ENCODE measurements around the gene PIK3R6. TPM values are rescaled to one million over a fixed set of nuclear protein-coding genes. Genes with fewer than 3 reads are reported as not detected.

The PIK3R6 gene
- total and polyA plus RNA-seq, 2 donors (not counting 1 experiment from before 2014, with no cell fraction given): 2.8 to 11.0 TPM

GRCh38 chr17:8916466-8916865, 49.0 kb upstream of the PIK3R6 start:
- no peak overlapping the region for H2AFZ ChIP-seq (ENCODE audit: insufficient read depth, low read depth, low read length, poor library complexity, severe bottlenecking)
- no peak overlapping the region for H3K4me3 ChIP-seq (ENCODE audit: control extremely low read depth in 1 of 5, extremely low read depth in 1 of 5, insufficient read depth in 1 of 5, low read depth in 2 of 5, low read length in 4 of 5)
- peak overlapping the region; percentile 29 for H3K4me3 Mint-ChIP-seq
- ATAC-seq (ENCODE audit: low read depth) (no peak), DNase-seq (no peak)
- H3K36me3 ChIP-seq (replicated peaks in 1 of 2; ENCODE audit: control extremely low read depth in 1 of 2, control insufficient read depth in 1 of 2, extremely low read depth in 1 of 2, insufficient read depth in 2 of 2, low read length in 1 of 2): peaks cover 0 to 15% of the 10 kb centered on the region in 2 experiments
- H3K9ac ChIP-seq (ENCODE audit: low read length): no peak overlapping the region
- CTCF ChIA-PET: interaction anchor here (1.2 to 2.1 kb wide), 2 partner anchors 16 to 22 kb away, joined by 3 to 8 read pairs; no protein-coding TSS in a partner anchor
- intact Hi-C loops (cut with micrococcal nuclease): no loop called here
- H3K4me1 ChIP-seq (ENCODE audit: control insufficient read depth in 2 of 2, insufficient read depth in 2 of 2, low read length in 2 of 2): peaks cover 19 to 33% of the 10 kb centered on the region in 2 donors
- 92% methylated on average over 2 of the region's 7 CpGs for WGBS (ENCODE audit: insufficient coverage)
- POLR2A ChIA-PET: no interaction called here
- H3K27me3 Mint-ChIP-seq: no peaks in the 10 kb centered on the region
- no peak overlapping the region for H3K27ac ChIP-seq (ENCODE audit: low read length in 2 of 2)
- H3K4me1 Mint-ChIP-seq: peaks cover 52% of the 10 kb centered on the region
- H3K4me2 ChIP-seq (replicated peaks; ENCODE audit: low read depth, low read length, poor library complexity, severe bottlenecking): no peak overlapping the region
- H3K9me3 Mint-ChIP-seq (ENCODE audit: insufficient read depth): peaks cover 3% of the 10 kb centered on the region
- peaks cover 54% of the 10 kb centered on the region for H3K79me2 ChIP-seq (ENCODE audit: control insufficient read depth, insufficient read depth, low read length)
- H3K27me3 ChIP-seq (replicated peaks in 1 of 4; ENCODE audit: control extremely low read depth in 1 of 4, control insufficient read depth in 3 of 4, insufficient read depth in 4 of 4, low read length in 3 of 4): no peaks in the 10 kb centered on the region
- H3K9me3 ChIP-seq (ENCODE audit: control extremely low read depth in 1 of 3, control insufficient read depth in 2 of 3, insufficient read depth in 1 of 3, low read length in 2 of 3): peaks cover 0 to 4% (median 0%) of the 10 kb centered on the region in 3 donors
- no peak overlapping the region for H3K27ac Mint-ChIP-seq
- peaks cover 52% of the 10 kb centered on the region for H4K20me1 ChIP-seq (ENCODE audit: control insufficient read depth, insufficient read depth, low read length, poor library complexity, severe bottlenecking)
- TF ChIP-seq CTCF (IDR thresholded peaks at IDR 0.05) (no peak), EZH2 (IDR thresholded peaks at IDR 0.05; ENCODE audit: borderline replicate concordance, insufficient read depth, low read depth, low read length, poor library complexity, severe bottlenecking) (no peak)

- H3K4me1 ChIP-seq (ENCODE audit: control insufficient read depth in 2 of 2, insufficient read depth in 2 of 2, low read length in 2 of 2): peaks cover 20 to 49% of the 10 kb centered on the region in 2 donors
- TF ChIP-seq EZH2 (IDR thresholded peaks at IDR 0.05; ENCODE audit: borderline replicate concordance, insufficient read depth, low read depth, low read length, poor library complexity, severe bottlenecking): no peak
- no peak overlapping the region for H3K4me2 ChIP-seq (replicated peaks; ENCODE audit: low read depth, low read length, poor library complexity, severe bottlenecking)
- DNase-seq: no peak
- POLR2A ChIA-PET: interaction anchor here (0.7 kb wide), 1 partner anchor 38 kb away, joined by 4 read pairs; no protein-coding TSS in a partner anchor
- peaks cover 0 to 33% of the 10 kb centered on the region in 2 experiments for H3K36me3 ChIP-seq (replicated peaks in 1 of 2; ENCODE audit: control extremely low read depth in 1 of 2, control insufficient read depth in 1 of 2, extremely low read depth in 1 of 2, insufficient read depth in 2 of 2, low read length in 1 of 2)
- intact Hi-C loops (cut with micrococcal nuclease): no loop called here
- Mint-ChIP-seq H3K4me3 (no peak overlapping the region), H3K9me3 (ENCODE audit: insufficient read depth) (peaks cover 3% of the 10 kb centered on the region), H3K4me1 (peaks cover 59% of the 10 kb centered on the region), H3K27ac (no peak overlapping the region), H3K27me3 (no peaks in the 10 kb centered on the region)
- no peak overlapping the region for H2AFZ ChIP-seq (ENCODE audit: insufficient read depth, low read depth, low read length, poor library complexity, severe bottlenecking)
- H4K20me1 ChIP-seq (ENCODE audit: control insufficient read depth, insufficient read depth, low read length, poor library complexity, severe bottlenecking): peaks cover 60% of the 10 kb centered on the region
- no peaks in the 10 kb centered on the region for H3K27me3 ChIP-seq (replicated peaks in 1 of 4; ENCODE audit: control extremely low read depth in 1 of 4, control insufficient read depth in 3 of 4, insufficient read depth in 4 of 4, low read length in 3 of 4)
- H3K4me3 ChIP-seq (ENCODE audit: control extremely low read depth in 1 of 5, extremely low read depth in 1 of 5, insufficient read depth in 1 of 5, low read depth in 2 of 5, low read length in 4 of 5): no peak overlapping the region
- no peak overlapping the region for H3K9ac ChIP-seq (ENCODE audit: low read length)
- 98% methylated on average over 8 of the region's 8 CpGs for WGBS (ENCODE audit: insufficient coverage)
- CTCF ChIA-PET: no interaction called here
- peaks cover 49% of the 10 kb centered on the region for H3K79me2 ChIP-seq (ENCODE audit: control insufficient read depth, insufficient read depth, low read length)
- ATAC-seq (ENCODE audit: low read depth): no peak
- peaks cover 0 to 4% (median 0%) of the 10 kb centered on the region in 3 donors for H3K9me3 ChIP-seq (ENCODE audit: control extremely low read depth in 1 of 3, control insufficient read depth in 2 of 3, insufficient read depth in 1 of 3, low read length in 2 of 3)
- no peak overlapping the region for H3K27ac ChIP-seq (ENCODE audit: low read length in 2 of 2)
Observed at GRCh38 chr17:8914554-8914953, 47.1 kb upstream of the PIK3R6 start.

Measured in B cell (primary cell).